ENCODE measurements around the gene GGT6. TPM values are rescaled to one million over a fixed set of nuclear protein-coding genes. Genes with fewer than 3 reads are reported as not detected.

The GGT6 gene
- total RNA-seq, 4 donors from 2014 or later, result not detected

DNA sequence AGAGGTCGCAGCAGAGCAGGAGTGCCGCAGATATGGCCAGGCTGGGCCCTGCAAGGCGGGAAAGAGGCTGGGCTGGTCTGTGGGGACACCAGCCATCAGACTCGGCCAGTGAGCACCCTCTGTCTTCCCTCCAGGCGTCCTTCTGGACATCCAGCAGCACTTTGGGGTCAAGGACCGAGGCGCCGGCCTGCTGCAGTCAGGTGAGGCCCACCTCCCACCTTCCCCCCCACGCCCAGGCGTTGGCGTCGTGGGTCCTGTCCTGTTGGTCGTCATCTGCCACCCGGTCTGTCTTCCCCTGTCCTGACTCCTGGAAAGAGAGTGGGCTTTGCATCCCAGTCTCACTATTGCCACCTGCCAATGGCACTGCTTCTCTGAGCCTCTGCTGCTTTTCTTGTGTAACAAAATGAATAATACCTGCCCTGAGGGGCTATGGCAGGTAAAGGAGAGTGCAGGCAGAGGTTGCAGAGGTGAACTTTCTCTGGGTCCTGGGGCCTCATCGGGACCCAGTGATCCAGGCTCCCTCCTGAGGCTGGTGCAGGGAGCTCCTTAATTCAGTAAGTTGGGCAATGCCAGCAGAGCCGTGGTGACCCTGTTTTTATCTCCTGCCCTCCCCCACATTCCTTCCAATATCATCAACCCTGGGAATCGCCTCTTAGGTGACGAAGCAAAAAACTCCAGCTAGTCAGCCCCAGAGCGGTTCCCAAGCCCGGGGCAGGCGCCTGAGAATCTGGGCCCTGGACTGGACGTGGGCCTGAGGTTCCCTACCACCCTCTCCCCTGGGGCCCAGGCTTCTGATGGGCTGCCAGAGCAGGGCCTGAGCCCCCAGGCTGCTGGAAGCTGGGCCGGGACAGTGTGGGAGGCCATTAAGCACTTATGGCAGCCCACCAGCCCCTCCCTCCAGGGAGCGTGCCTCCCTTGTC lies 47.0 kb downstream of the GGT6 start:
- Histone ChIP-seq H3K27me3 (no peaks in the 10 kb centered on the region), H3K4me1 (peaks cover 0 to 8% (median 2%) of the 10 kb centered on the region in 4 donors), H3K27ac (peak overlapping the region in 2 of 4 donors; percentile 28 to 29), H3K4me3 (no peak overlapping the region), H3K9me3 (no peaks in the 10 kb centered on the region), H3K36me3 (no peaks in the 10 kb centered on the region)
- no peak for DNase-seq (ENCODE audit: low spot score in 2 of 2)
- no peak for TF ChIP-seq EP300 (IDR thresholded peaks at IDR 0.05)
- TF ChIP-seq POLR2A (IDR thresholded peaks at IDR 0.05), result no peak
- TF ChIP-seq, protein P1, sequence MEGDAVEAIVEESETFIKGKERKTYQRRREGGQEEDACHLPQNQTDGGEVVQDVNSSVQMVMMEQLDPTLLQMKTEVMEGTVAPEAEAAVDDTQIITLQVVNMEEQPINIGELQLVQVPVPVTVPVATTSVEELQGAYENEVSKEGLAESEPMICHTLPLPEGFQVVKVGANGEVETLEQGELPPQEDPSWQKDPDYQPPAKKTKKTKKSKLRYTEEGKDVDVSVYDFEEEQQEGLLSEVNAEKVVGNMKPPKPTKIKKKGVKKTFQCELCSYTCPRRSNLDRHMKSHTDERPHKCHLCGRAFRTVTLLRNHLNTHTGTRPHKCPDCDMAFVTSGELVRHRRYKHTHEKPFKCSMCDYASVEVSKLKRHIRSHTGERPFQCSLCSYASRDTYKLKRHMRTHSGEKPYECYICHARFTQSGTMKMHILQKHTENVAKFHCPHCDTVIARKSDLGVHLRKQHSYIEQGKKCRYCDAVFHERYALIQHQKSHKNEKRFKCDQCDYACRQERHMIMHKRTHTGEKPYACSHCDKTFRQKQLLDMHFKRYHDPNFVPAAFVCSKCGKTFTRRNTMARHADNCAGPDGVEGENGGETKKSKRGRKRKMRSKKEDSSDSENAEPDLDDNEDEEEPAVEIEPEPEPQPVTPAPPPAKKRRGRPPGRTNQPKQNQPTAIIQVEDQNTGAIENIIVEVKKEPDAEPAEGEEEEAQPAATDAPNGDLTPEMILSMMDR (IDR thresholded peaks at IDR 0.05), result no peak
- WGBS, 2 donors, result 75 to 82% methylated on average over 24 of the region's 24 CpGs

- Histone ChIP-seq H3K4me1 (peaks cover 0 to 8% (median 2%) of the 10 kb centered on the region in 4 donors), H3K36me3 (no peaks in the 10 kb centered on the region), H3K4me3 (no peak overlapping the region), H3K27me3 (no peaks in the 10 kb centered on the region), H3K9me3 (no peaks in the 10 kb centered on the region), H3K27ac (no peak overlapping the region)
- DNase-seq (ENCODE audit: low spot score in 2 of 2), result no peak
- TF ChIP-seq EP300 (IDR thresholded peaks at IDR 0.05) (no peak), POLR2A (IDR thresholded peaks at IDR 0.05) (no peak)
- TF ChIP-seq, protein P1 (IDR thresholded peaks at IDR 0.05), result no peak
- WGBS, 2 donors, result 84 to 89% methylated on average over 29 of the region's 31 CpGs
Observed at GRCh38 chr17:4512156-4513112, 47.9 kb downstream of the GGT6 start.

DNA sequence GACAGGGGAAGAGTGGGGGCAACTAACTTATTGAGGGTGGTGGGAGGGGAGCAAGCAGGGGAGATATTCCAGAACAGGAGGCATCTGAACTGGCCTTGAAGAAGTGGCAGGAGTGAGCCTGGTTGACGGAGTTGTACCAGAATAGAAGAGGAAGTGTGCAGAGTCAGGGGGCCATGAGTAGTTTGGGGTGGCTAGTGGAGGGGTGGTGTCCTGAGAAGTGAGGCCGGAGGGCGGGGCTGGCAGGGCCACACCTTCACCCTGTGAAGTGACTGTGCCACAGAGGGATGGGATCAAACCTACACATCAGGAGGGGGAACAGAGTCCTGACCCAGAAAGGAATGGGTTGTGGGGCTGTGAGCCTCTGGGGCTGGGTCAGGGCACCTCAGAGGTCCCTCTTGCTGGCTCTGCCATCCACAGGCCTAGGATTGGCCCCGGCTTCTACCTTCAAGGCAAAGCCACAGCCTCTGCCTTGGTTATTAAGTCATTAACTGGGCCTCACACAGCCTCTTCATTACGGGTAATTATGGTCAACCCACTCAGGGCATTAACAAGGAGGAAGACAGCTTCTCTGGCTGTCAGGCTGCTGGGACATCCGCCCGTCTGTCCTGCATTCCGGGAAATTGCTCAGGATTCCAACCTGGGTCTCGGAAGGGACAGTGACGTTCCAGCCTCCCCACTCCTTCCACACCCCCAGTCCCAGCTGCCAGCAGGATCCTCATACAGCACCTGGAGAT lies 49.0 kb downstream of the GGT6 start:
- DNase-seq (ENCODE audit: low spot score in 2 of 2), result no peak
- no peak for TF ChIP-seq POLR2A (IDR thresholded peaks at IDR 0.05)
- TF ChIP-seq, protein P1 (IDR thresholded peaks at IDR 0.05), result no peak
- no peak for TF ChIP-seq EP300 (IDR thresholded peaks at IDR 0.05)

GRCh38 chr17:4510618-4510941 lies 49.8 kb downstream of the GGT6 start:
- DNase-seq (ENCODE audit: low spot score in 2 of 2), result no peak
- TF ChIP-seq, protein P1 (IDR thresholded peaks at IDR 0.05), result no peak
- TF ChIP-seq EP300 (IDR thresholded peaks at IDR 0.05), result no peak
- TF ChIP-seq POLR2A (IDR thresholded peaks at IDR 0.05), result no peak
- Histone ChIP-seq H3K27me3 (no peaks in the 10 kb centered on the region), H3K4me3 (no peak overlapping the region), H3K4me1 (peaks cover 0 to 12% (median 2%) of the 10 kb centered on the region in 4 donors), H3K9me3 (no peaks in the 10 kb centered on the region), H3K36me3 (no peaks in the 10 kb centered on the region), H3K27ac (no peak overlapping the region)
- WGBS, 2 donors, result 73% methylated on average over 11 of the region's 11 CpGs

More for the DNA sequence above, 49.0 kb downstream of the GGT6 start:
- H3K4me1 ChIP-seq, result peaks cover 0 to 9% (median 2%) of the 10 kb centered on the region in 4 donors
- WGBS, 2 donors, result 73 to 83% methylated on average over 6 to 10 of the region's 10 CpGs
- H3K4me3 ChIP-seq, result no peak overlapping the region
- no peaks in the 10 kb centered on the region for H3K9me3 ChIP-seq
- H3K27ac ChIP-seq, result peak overlapping the region in 1 of 4 donors; percentile 12
- no peaks in the 10 kb centered on the region for H3K36me3 ChIP-seq
- H3K27me3 ChIP-seq, result no peaks in the 10 kb centered on the region

Data from tibial nerve (tissue), 4 donors.